ENCODE measurements around the gene PTPRE.

GRCh38 chr10:127979045-127979444 is 72.1 kb downstream of the PTPRE start:
- no peak for TF ChIP-seq CTCF (conservative IDR thresholded peaks at IDR 0.05 in 1 of 2, IDR thresholded peaks at IDR 0.05 in 1 of 2; ENCODE audit: extremely low read depth in 1 of 2, insufficient read depth in 1 of 2, low read depth in 1 of 2, low read length in 2 of 2)
- TF ChIP-seq EZH2 (IDR thresholded peaks at IDR 0.05; ENCODE audit: borderline replicate concordance, low read length): no peak
